ENCODE measurements around the gene PSMD13.
A peak's percentile ranks its signal among the peaks of the same experiment; 100 is the strongest.
"Not testable (repeated sequence)": the region's sequence is repeated elsewhere in the genome, so short reads cannot be mapped to it uniquely, and the experiment has no call there.

PSMD13 gene

GRCh38 chr11:236774-237767, at the start of gene PSMD13:
Gene PSMD13 (plus strand): TSS chr11:236976. CDS start chr11:237050, 74 bp downstream.
- DNase-seq (ENCODE audit: low read depth) = peak; percentile 53

- DNase-seq (ENCODE audit: low read depth) = not testable (repeated sequence)
Observed at GRCh38 chr11:189200-189783, 47.5 kb upstream of the PSMD13 start.

DNA sequence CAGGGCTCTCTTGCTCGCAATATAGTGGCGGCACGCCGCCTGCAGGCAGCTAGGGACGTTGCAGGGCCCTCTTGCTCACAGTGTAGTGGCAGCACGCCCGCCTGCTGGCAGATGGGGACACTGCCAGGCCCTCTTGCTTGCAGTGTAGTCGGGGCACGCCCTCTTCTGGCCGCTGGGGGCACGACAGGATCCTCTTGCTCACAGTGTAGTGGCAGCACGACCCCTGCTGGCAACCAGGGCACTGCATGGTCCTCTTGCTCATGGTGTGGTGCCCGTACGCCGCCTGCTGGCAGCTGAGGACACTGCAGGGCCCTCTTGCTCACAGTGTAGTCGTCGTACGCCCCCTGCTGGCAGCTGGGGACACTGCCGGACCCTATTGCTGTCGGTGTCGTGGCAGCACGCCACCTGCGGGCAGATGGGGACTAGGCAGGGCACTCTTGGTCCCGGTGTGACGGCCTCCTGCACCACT, 46.9 kb upstream of the PSMD13 start:
- not testable (repeated sequence) for DNase-seq (ENCODE audit: low read depth)

DNA sequence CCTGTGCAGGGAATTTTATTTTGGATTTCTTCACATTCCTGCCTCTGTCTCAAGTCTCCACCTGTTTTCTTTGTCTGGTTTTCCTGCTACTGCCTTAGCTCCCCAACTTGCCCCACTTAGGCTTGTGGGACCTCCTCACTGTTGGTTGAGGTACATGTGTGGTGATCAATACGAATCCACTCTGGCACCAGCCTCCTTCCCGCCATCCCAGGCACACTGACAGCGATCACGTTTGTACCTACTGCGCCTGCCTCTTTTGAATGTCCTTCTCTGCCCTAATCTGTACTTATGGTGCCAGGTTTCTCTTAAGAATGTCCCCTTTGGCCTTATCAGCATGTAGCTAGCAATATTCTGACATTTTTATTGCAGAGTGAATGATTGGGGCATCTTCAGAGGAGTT, 46.2 kb upstream of the PSMD13 start:
- DNase-seq (ENCODE audit: low read depth) = not testable (repeated sequence)

DNA sequence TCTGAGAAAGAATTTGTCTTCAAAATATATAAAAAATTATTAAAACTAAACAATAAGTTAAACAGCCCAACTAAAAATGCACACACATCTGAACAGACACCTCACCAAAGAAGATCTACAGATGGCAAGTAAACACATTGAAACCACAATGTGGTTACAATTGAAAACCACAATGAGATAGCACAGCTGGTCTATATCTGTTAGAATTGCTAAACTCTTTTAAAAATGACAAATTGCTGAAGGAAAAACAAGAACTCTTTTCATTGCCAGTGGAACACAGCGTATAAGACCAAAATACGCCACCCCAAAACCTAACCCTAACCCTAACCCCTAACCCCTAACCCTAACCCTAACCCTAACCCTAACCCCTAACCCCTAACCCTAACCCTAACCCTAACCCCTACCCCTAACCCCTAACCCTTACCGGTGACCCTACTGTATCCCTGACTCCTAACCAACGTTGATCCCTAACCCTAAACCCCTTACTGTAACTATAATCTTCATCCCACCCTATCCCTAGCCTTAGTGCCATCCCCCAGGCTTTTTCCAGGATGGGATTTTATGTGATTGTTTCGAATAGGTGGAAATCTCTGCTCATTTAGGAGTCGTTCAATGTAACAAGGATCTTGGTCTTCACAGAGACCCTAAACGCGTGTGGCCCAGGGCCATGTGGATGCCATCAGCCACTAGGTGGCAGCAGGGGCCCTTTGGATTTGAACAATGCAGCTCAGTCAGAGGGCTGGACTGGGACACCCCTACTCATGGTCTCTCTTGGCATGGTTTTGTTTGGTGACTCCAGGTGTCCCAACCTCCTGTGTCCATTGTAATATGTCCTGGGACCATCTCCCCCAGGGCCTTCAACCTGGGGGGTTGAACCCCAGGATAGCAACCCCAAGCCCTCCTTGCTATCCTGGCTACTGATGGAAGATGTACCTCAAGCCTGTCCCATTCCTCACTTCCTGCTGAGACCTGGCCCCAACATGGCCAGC, 45.0 kb upstream of the PSMD13 start:
- DNase-seq (ENCODE audit: low read depth) = not testable (repeated sequence)

- not testable (repeated sequence) for DNase-seq (ENCODE audit: low read depth)
Observed at GRCh38 chr11:192674-193128, 44.1 kb upstream of the PSMD13 start, which contains the start of gene SCGB1C1. Gene SCGB1C1 (plus strand): TSS chr11:193078. CDS start chr11:193100, 22 bp downstream.

- DNase-seq (ENCODE audit: low read depth) = not testable (repeated sequence)
Observed at GRCh38 chr11:193481-193880, 43.3 kb upstream of the PSMD13 start.

GRCh38 chr11:196786-197731, 39.7 kb upstream of the PSMD13 start:
- no peak for DNase-seq (ENCODE audit: low read depth)

GRCh38 chr11:197741-198235, 39.0 kb upstream of the PSMD13 start:
- no peak for DNase-seq (ENCODE audit: low read depth)

DNA sequence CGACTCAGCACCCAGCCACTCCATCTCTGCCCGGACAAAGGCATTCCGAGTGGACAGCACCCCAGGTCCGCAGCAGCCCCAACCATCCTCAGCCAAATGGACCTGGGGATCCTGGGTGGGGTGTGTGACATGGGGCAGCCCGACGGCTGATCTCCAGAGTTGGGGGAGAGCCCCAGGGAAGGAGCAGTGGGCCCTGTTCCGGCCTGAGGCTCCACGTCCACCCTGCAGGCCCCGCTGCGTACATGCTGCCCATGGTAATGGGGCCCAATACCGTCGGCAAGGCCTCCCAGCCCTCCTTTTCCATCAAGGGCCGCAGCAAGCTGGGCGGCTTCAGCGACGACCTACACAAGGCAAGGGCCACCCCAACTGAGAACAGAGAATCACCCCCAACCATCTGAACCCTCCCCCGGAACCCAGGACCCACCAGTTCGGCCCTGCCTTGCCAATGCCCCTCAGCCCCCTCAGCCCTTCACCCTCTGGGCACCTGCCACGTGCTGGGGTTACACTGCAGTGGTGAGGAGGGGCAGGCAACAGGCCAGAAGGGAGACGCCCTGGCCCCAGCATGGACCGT, 38.5 kb upstream of the PSMD13 start:
- DNase-seq (ENCODE audit: low read depth) = no peak

- DNase-seq (ENCODE audit: low read depth) = no peak
Observed at GRCh38 chr11:199004-199581, 37.7 kb upstream of the PSMD13 start.

DNA sequence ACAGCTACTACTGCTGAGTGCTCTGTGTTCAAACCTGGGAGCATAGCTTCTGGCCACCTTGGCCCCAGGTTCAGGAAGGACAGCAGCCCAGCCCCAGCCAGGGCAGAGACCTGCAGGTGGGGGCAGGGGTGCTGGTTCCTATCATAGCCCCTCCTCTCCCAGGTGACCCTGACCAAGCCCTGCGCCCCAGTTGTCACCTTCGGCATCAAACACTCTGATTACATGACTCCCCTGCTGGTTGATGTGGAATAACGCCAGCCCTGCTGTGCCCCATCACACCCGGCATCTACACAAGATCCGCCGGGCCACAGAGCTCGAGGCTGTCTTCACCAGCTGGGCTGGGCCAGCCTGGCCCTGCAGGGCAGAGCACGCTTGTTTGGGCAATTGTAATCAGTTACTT, 37.0 kb upstream of the PSMD13 start:
- DNase-seq (ENCODE audit: low read depth) = no peak

DNA sequence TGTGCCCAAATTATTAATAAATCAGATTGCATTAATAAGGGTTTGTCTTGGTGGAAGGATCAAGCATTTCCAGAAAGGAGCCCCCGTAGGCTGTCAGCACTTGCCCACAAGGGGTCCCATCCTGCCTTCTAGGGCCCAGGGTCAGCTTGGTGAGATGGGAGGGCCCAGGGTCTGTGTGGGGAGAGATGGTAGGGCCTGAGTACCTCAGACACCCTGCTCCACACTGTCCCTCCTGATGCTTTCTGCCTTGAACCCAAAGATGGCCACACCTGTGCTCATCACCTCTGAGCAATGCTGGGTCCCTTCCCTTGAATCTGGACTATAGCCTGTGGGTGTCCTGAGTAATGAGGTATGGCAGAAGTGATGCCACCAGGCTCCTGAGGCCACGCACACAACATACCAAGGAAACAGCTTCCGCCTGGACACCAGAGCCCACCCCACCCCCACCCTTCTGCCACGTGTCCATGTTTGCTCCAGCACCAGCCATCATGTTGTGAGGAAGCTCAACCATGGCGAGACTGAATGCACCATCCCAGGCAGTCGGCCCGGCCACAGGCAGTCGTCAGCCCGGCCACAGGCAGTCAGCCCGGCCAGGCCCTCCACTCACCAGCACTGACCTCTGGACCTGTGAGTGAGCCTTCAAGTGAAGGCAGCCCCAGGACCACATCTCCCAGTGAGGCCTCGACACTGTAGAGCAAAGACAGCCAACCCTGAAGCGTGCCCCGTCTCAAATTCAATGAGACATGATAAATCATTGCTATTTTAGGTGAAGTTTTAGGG, 36.4 kb upstream of the PSMD13 start:
- DNase-seq (ENCODE audit: low read depth) = no peak

DNA sequence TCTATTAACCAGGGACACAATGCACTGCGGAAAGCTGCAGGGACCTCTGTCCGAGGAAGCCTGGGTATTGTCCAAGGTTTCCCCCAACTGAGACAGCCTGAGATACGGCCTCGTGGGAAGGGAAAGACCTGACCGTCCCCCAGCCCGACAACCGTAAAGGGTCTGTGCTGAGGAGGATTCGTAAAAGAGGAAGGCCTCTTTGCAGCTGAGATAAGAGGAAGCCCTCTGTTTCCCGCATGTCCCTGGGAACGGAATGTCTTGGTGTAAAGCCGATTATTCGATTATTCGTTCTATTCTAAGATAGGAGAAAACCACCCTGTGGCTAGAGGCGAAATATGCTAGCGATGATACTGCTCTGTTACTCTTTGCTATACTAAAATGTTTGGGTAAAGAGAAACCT, 34.8 kb upstream of the PSMD13 start:
- no peak for DNase-seq (ENCODE audit: low read depth)

GRCh38 chr11:202490-202889, 34.3 kb upstream of the PSMD13 start:
- DNase-seq (ENCODE audit: low read depth) = no peak

DNA sequence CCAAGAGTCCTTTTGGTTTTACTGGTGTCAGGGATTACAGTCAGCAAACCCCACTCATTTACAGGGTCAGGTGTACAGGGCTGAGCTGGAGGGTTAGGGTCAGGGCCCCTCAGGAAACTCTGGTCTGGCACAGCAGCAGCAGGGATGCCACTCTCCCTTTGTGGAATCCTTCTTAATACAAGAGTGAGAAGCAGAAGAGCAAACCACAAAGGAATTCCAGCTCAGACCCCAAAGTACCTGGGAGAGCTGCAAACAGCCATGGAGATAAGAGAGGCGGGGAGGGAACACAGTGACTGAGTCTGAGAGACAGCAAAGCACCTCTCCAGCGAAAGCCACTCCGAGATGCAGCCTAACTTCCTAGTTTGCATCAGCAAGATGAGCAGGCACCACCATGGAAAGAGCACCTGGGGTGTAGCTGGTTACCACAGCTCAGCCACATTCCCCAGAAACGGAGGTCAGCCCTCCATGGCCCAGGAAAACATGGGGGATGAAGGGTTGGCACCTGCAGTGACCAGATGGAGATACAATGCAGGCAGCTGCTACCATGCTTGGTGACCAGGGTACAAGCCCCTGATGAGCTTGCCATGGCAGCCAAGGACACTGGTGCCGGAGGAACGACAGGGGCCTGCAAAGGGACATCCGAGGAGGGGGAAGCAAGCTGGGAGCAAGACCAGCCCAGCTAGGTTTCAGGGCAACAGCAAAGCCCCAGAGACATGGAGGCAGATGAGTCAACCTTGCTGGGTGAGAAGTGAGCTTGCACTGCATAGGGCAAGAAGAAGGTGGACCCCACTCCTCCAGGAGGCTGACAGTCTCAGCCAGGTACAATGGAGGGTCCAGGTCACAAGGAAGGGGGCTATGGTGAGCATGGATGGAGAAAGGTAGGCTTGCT, 33.5 kb upstream of the PSMD13 start:
- DNase-seq (ENCODE audit: low read depth) = no peak

GRCh38 chr11:203945-204586, 32.7 kb upstream of the PSMD13 start:
- DNase-seq (ENCODE audit: low read depth) = no peak
